GM19468 (cell line): Measurements from ENCODE around the gene ODAD2.
"Not testable (repeated sequence)": the region's sequence is repeated elsewhere in the genome, so short reads cannot be mapped to it uniquely, and the experiment has no call there.

ENCODE experiments used
- ATAC-seq: cut with Tn5 transposase; IDR thresholded peaks from one replicate; pipeline ENCODE4 v1.9.1; 2021; ENCODE audit warnings: mild to moderate bottlenecking, moderate library complexity, moderate number of reproducible peaks; ENCODE audit not compliant: unreplicated experiment; ENCODE audit errors: extremely low read depth

Gene ODAD2

DNA sequence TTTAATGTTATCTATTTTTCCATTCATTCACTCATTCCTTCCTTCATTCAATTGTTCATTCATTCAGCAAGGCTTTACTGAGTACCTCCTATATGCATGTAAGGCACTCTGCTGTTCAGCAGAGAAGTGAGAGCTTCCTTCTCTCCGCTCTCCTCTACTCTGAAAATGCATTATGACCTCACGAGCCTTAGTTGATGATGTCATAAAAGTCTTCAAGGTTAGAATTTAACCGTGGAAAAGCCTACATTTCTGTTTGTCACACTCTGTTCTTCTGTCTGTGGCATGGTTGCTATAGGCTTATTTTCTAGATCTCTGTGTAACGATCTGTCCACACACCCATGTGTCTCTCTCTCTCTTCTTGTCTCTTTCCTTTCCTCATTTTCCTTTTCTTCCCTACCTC, 17.1 kb downstream of the ODAD2 start:
- no peak for ATAC-seq

DNA sequence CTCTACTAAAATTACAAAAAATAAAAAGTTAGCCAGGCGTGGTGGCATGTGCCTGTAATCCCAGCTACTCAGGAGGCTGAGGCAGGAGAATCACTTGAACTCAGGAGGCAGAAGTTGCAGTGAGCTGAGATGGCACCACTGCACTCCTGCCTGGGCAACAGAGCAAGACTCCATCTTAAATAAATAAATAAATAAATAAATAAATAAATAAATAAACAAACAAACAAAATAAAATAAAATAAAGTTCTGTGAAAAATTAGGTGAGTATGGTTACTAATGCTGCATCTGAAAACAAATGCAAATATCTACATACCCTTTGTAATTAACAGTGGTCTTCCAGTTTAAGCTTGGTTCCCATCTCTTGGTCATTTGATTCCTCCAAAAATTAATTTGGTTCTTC, 28.1 kb downstream of the ODAD2 start:
- not testable (repeated sequence) for ATAC-seq

DNA sequence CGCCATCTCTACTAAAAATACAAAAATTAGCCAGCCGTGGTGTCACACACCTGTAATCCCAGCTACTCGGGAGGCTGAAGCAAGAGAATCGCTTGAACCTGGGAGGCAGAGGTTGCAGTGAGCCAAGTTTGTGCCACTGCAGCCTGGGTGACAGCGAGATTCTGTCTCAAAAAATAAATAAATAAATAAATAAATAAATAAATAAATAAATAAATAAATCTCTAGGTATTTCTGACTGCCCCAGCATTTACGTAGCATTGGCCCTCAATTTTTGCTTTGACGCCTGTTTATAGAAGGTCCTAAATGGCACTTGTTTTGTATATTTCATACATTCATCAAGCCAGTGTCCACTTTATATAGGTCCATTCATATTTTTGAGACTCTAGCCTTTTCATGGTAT, 28.9 kb downstream of the ODAD2 start:
- ATAC-seq, result not testable (repeated sequence)

DNA sequence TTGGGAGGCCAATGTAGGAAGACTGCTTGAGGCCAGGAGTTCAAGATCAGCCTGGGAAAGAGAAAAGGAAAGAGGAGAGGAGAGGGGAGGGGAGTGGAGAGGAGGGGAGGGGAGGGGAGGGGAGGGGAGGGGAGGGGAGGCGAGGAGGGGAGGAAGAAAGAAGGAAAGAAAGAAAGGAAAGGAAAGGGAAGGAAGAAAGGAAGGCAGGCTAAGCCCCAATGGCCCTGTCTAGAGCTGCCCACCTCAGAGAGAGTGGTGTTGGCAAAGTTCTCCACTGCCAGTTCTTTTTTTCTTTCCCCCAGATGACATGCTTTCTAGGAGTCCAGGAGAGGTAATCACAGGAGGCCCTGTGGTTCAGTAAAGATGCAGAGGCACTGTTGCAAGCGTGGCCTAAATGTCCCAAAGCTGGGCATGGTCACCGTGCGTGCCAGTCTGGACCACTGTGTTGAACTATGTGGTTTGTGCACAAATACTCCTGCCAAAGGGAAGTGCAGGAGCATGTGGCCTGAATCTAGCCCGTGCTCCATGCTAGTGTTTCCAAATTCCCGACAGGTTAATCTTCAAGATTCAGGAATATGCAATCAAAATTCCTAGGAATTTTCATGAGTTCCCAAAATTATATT, 39.7 kb downstream of the ODAD2 start:
- no peak for ATAC-seq

DNA sequence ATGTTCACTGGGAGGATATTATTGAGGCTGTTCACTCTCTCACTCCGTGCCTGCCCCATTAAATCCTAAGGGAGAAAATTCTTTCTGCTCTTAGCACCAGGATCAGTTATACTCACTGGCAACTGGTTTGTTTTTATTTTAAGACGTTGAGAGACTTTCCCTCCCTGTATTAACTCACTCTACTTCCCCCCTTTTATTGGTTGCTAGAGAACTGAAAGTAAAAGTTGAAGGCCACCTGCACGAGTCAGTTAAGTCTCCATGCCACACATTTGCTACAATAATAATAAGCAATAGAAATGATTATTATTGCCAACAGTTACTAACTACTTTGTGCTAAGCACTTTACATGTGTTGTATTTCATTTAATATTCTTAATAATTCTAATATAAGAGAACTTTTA, 40.5 kb downstream of the ODAD2 start:
- peak; percentile 65 for ATAC-seq

DNA sequence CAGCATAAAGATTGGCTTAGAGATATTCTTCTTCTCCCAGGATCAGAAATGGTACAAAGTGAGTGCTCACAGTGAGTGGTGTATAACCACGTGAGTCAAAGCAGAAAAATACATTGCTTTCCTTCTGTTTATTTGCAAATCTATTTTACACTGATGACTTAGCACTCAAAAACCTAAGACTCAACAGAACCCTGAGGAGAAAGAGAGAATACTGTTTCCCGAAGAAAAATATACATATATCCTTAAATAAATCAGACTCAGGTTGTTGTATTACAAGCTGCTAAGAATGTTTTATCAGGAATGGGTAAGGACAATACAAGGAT, 48.7 kb downstream of the ODAD2 start:
- ATAC-seq, result no peak

DNA sequence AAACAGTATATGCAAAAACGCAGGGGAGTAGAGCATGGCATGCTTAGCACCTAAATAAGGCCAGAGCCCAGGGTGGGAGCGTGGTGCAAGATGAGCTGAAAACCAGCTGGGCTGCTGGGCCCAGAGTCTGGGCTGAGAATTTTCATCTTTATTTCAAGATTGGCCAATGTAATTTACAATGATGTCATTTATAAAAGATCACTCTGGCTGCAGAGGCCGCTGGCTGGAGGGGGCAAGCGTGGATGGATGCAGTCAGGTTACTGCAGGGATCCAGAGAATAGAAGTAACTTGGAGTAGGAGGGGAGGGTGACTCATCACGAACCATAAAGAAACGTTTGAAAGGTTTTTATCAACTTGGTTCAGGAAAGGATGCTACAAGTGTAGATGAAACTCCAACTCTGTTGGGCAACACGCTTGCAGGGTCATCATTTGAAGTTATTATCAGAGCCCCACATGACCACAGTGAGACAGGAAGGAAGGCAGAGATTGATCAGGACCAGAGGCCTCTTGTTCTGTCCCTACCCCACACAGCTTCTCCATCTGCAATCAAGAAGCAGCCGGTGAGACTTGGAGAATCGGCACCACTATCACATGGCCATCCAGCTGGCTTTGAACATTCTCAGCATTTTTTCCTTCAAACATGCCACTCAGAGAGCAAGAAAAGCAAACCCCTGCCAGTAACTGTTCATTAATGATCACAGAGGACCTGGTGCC, 49.2 kb downstream of the ODAD2 start:
- no peak for ATAC-seq

DNA sequence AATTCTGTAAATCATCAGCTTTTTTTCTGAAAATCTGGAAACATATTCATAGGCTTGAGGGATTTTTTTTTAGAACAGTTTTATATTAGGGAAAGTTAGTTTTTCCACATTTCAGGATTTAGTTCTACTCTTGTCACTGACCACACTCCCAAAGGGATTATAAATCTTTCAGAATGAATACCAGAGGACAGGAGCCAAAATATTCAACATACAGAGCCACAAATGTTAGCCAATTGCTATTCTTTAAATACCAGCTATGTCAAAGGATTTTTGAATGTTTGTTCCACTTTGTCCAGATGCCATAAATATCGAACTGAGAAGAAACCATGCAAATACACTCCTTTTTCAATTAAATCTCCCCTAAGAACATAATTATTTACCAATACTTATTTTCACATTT, 50.7 kb downstream of the ODAD2 start:
- no peak for ATAC-seq

DNA sequence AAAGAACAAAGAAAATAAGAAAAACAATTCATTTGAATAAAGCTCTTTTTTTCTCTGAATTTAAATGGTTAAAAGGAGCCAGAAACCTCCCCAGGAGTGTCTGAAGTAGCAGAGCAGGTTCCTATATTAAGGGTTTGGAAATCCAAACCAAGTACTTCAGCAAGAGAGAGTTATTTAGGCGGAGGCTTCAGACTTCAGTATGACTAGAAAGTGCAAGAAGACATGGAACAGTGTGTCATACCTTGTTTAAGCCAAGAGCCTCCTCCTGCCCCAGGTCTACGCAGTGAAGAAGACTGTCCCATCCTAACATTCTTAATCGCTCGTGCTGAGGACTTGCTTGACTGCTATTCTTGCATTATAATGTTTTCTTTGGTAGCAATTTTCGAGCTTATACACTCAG, 51.3 kb downstream of the ODAD2 start:
- no peak for ATAC-seq

DNA sequence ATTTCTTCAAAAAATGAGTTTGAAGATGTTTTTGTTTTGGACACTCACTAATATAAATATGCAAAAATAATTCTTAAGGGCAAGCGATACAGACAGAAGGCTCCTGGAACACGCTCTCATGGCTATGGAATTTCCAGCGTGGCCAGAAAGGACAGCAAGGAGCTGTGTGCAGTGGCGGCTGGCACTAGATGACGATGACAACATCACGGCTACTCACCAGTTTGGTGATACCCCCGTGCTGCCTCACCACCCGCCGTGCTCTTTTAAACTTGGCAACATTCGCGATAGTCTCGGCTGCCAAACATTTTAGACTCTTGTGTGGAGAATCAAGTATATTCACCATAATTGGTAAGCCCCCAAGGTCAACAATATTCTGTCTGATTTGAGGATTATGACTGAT, 54.9 kb downstream of the ODAD2 start:
- ATAC-seq, result no peak

DNA sequence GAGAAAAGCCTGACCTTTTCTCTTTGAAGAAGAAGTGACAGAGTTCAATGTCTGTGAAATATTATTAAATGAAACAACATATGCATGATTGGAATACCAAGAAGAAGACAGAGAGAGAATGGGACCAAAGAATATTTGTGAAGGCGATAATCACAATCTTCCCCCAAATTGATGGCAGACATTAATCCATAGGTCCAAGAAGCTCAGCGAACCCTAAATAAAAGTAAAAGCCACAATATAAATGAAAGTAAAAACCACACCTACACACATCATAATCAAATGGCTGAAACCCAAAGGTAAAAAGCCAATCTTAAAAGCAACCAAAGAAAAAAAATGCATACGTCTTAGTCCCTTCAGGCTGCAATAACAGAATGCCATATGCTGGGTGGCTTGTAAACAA, 84.0 kb downstream of the ODAD2 start:
- ATAC-seq, result no peak

DNA sequence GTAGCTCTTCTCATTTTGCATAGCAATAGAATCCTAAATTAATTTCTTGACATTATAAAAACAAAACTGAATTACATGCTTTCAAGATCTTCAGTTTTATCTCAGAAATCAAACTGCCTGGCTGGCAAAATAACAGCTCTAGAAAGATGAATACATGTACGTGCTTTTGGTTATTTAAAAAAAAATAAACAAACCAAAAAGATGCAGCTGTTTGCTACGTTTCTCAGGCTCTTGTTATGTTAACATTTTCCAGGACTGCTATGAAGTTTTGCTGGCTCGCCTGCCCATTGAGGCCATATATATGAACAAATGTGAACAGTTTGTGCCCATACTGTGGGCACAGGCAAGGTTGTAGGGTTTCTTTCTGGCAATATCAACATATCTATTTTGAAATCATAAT, 86.6 kb downstream of the ODAD2 start:
- ATAC-seq, result no peak

DNA sequence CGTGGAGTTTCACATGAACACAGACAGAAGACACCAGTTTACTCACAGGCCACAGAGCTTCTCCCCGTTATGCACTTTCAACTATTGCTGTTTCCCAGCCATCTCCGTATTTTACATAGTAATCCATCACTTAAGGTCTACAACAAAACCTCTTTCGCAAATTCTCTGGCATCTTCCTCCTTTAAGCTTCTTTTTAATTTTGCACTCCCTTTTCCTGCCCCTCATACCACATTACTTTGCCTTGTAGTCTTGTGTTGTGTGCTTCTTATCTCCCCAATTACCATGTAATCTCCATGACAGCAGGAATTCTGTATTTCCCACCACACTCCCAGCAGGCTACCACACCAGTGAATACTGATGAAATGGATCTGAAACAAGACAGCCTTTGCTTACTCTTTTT, 87.3 kb downstream of the ODAD2 start:
- no peak for ATAC-seq

DNA sequence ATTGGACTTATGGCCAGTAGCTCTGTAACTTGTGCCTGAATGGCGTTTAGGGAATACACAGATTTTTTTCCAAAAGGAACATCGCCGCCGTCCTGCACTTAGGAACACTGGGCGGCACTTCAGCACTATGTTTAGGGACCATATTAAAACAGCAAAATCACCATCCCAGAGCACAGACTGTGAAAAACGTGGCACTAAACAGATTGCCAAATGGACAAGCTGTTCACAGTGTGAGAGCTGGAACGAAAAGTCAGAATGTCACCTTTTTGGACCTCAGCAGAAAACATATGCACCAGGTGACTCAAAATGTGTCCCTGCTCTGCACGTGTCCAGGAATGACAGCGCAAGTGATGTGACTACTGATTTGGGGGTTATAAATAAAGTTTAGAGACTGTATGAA, 87.9 kb downstream of the ODAD2 start:
- no peak for ATAC-seq

DNA sequence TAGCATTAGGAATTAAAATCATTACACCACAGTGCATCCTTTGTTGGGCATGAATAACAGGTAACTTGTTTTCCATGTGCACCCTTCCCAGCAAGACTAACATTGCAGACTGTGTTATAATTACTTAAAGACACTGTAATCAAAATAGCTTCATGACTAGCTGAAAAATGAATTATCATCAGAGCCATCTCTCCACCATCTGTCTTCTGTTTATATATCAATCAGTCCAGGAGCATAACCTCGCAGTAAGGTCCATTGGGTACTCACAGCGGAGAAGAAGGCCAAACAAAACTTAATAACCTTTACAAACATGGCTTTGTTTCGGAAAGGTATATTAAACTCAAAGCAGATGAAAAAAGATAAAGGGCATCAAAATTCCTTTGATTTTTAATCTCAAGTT, 90.6 kb downstream of the ODAD2 start:
- no peak for ATAC-seq

DNA sequence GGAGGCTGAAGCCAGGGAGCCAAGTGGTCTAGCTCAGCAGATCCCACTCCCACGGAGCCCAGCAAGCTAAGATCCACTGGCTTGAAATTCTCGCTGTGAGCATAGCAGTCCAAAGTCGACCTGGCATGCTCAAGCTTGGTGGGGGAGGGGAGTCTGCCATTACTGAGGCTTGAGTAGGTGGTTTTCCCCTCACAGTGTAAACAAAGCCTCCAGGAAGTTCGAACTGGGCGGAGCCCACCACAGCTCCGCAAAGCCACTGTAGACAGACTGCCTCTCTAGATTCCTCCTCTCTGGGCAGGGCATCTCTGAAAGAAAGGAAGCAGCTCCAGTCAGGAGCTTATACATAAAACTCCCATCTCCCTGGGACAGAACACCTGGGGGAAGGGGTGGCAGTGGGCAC, 99.4 kb downstream of the ODAD2 start:
- not testable (repeated sequence) for ATAC-seq

DNA sequence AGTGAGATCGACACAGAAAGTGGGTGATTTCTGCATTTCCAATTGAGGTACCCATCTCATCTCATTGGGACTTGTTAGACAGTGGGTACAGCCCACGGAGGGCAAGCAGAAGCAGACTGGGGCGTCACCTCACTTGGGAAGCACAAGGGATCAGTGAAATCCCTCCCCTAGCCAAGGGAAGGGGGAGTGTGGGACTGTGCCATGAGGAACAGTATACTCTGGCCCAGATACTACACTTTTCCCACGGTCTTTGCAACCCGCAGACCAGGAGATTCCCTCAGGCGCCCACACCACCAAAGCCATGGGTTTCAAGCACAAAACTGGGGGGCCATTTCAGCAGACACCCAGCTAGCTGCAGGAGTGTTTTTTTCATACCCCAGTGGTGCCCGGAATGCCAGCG, 99.8 kb downstream of the ODAD2 start:
- no peak for ATAC-seq

DNA sequence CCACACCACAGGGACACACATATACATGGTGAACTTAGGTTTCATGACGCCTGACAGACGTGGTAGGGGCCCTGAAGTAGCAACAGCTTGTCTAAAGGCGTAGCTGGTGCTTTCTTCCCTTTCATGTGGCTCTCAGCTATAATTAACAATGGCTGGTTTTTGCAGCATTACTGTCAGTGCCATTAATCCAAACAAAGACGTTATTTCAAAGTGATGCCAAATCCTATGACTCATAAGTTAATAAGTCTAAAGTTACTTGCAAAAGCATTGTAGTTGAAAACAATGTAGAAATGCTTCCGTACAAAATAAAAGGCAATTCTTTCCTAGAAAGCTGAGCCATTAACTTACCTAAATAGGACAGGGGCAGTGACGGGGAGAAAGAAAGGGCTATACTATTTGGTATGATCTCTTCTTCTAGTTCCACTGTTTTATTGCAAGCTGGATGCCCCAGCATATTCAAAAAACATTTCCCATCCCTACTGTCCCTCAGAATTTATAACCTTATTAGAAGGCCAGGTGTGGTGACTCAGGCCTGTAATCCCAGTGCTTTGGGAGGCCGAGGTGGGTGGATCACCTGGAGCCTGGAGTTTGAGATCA, 105.4 kb downstream of the ODAD2 start:
- ATAC-seq, result no peak

DNA sequence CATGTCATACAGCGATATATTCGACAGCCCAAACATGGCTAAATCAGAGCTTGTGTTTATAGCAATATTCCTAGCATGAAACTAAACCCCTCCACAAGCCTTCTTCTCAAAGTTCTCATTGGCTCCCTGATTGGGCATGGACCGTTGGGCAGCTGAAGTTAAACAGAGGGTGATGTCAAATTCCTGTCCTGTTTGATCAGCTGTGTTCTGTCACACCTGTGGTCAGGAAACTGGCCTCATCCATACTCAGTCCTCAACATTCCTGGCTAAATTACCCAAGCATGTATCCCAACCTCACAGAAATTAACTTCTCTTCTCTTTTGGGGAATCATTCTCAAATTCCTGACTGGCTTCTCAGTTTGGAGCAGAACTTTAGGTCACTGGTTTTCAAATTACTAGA, 107.9 kb downstream of the ODAD2 start:
- ATAC-seq, result no peak

DNA sequence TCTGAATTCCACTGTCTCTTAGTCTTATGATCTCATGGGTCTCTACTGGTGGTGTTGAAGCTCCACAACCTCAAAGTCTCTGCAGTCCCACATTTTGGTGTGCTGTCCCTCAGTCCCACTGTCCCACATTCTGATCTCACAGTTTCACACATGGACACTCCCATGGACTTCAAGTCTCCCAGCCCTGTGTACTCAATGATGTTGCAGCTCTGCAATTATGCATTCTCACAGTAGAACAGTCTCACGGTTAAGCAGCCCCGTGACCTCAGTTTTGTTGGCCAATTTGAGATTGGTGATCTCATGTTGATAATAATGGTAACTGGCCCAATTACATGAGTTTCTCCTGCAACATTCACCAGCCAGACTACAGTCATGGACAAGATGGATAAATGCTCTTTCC, 109.4 kb downstream of the ODAD2 start:
- ATAC-seq, result no peak

DNA sequence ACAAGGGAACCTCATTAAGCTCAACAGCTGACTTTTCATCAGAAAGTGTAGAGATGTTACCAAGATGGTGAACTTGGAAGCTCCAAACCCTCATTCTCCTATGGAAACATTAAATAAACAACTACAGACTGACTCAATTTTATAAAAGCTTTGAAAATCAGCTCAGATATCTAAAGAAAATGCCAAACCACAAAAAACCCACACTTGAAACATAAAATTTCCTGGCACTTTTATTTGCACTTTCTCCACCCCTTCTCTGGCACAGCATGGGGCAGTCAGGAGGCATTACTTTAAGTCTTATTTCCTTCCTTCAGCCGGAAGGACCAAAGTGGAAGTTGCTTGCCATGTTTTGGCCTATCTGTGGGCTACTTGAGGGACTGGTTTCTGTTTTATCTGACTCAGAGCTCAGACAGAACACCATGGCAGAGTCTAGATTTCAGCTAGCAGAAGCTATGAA, 114.7 kb downstream of the ODAD2 start:
- ATAC-seq, result no peak

DNA sequence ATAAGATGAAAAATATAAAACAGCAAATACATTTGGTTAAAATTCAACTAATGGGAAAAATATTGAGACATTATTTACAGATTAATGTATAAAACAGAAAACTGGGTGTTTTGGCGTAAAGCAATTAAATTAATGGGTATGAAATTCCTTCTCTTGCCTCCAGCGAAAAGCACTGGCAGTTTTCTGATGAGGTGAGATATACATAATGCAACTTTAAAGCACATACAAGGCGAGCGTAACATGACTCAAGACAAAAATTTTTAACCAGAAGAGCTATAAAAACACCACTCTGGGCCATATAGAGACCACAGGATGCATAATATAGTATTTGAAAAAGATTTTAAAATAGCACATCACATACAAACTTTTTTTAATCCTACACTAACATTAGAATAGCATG, 120.6 kb downstream of the ODAD2 start:
- ATAC-seq, result no peak
